WTC11 (cell line): ENCODE data around the gene ZSWIM9. TPM values are rescaled to one million over a fixed set of nuclear protein-coding genes. Genes with fewer than 3 reads are reported as not detected.

Experiments
- NR3C1 ChIP-seq: sonication (generic); formaldehyde crosslinking; conservative IDR thresholded peaks from 2 replicates; pipeline ENCODE4 v1.8.1; 2023; ENCODE audit warnings: low read depth, mild to moderate bottlenecking, missing genetic modification reagents
- total RNA-seq: library from RNA; stranded (reverse); gene quantifications from 3 replicates; pipeline ENCODE4 v1.2.3, GENCODE V29; 2021
- TF ChIP-seq, protein P1 (sequence below): sonication (generic); formaldehyde crosslinking; IDR thresholded peaks from 2 replicates; pipeline ENCODE4 v1.8.0; 2022; ENCODE audit warnings: mild to moderate bottlenecking, missing genetic modification reagents

ZSWIM9 gene
- total RNA-seq, 1 experiment from 2014 or later = 12.8 TPM

DNA sequence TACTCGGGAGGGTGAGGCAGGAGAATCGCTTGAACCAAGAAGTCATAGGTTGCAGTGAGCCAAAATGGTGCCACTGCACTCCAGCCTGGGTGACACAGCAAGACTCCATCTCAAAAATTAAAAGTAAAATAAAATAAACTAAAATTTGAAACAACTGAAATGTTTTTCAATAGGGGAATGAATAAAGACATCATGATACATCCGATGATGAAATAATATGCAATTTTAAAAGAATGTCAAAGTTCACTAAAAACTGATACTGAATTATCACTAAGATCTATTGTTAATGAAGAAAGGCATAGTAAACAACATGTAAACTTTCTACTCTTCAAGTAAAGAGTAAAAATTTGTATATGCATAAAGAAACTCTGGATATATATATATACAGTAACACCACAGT, 76.7 kb downstream of the ZSWIM9 start (continued):
- TF ChIP-seq, protein P1, sequence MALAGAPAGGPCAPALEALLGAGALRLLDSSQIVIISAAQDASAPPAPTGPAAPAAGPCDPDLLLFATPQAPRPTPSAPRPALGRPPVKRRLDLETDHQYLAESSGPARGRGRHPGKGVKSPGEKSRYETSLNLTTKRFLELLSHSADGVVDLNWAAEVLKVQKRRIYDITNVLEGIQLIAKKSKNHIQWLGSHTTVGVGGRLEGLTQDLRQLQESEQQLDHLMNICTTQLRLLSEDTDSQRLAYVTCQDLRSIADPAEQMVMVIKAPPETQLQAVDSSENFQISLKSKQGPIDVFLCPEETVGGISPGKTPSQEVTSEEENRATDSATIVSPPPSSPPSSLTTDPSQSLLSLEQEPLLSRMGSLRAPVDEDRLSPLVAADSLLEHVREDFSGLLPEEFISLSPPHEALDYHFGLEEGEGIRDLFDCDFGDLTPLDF (CRISPR knock-in tag) = no peak
- TF ChIP-seq NR3C1 = no peak

Other genes with a start within 250 kb of the ZSWIM9 start
- not detected in 3 replicates for gene BSPH1, start 178.5 kb upstream of the ZSWIM9 start, total RNA-seq
- gene ELSPBP1, start 176.0 kb upstream of the ZSWIM9 start, total RNA-seq = not detected in 3 replicates
- gene CABP5, start 126.6 kb upstream of the ZSWIM9 start, total RNA-seq = not detected in 3 replicates
- gene PLA2G4C, start 59.9 kb upstream of the ZSWIM9 start, total RNA-seq = 4.5 to 10.6 TPM (median 8.6 TPM) in 3 replicates
- 99.8 to 119 TPM (median 102 TPM) in 3 replicates for gene LIG1, start 336 bp upstream of the ZSWIM9 start, total RNA-seq
- gene CARD8, start 85.2 kb downstream of the ZSWIM9 start, total RNA-seq = 23.0 to 31.1 TPM (median 29.8 TPM) in 3 replicates
- gene ZNF114, start 99.4 kb downstream of the ZSWIM9 start, total RNA-seq = 9.8 to 12.7 TPM (median 9.8 TPM) in 3 replicates
- gene EMP3, start 154.9 kb downstream of the ZSWIM9 start, total RNA-seq = 8.9 to 11.1 TPM (median 10.4 TPM) in 3 replicates
- 20.2 to 29.6 TPM (median 27.0 TPM) in 3 replicates for gene TMEM143, start 193.3 kb downstream of the ZSWIM9 start, total RNA-seq
- not detected in 3 replicates for gene SYNGR4, start 193.7 kb downstream of the ZSWIM9 start, total RNA-seq
- 207 to 226 TPM (median 223 TPM) in 3 replicates for gene KDELR1, start 220.9 kb downstream of the ZSWIM9 start, total RNA-seq
- 23.0 to 27.8 TPM (median 25.3 TPM) in 3 replicates for gene GRIN2D, start 223.0 kb downstream of the ZSWIM9 start, total RNA-seq